OCI-LY1 (cell line): ENCODE measurements around the gene TACR1.
"Not testable (repeated sequence)": the region's sequence is repeated elsewhere in the genome, so short reads cannot be mapped to it uniquely, and the experiment has no call there.

Source experiments
- H2AFZ ChIP-seq: fragments of 200-600 bp; sonication (generic), shearing (Covaris generic); 2 replicates; pipeline ENCODE4 v1.6.0; 2014; ENCODE audit warnings: antibody characterized with exemption, mild to moderate bottlenecking, low read length
- H3F3A ChIP-seq: fragments of 200-600 bp; sonication (generic), shearing (Covaris generic); 2 replicates; pipeline ENCODE4 v1.6.0; 2014; ENCODE audit warnings: mild to moderate bottlenecking, antibody characterized with exemption, low read length, moderate library complexity; ENCODE audit not compliant: insufficient read depth
- H3K27ac ChIP-seq: fragments of 200-600 bp; sonication (generic); 2 replicates; pipeline ENCODE4 v1.5.1; 2014; ENCODE audit warnings: low read length, mixed run types, mild to moderate bottlenecking, low read depth; ENCODE audit not compliant: poor library complexity, severe bottlenecking
- H3K27me3 ChIP-seq: fragments of 200-600 bp; sonication (generic); 2 replicates; pipeline ENCODE4 v1.6.0; 2014; ENCODE audit warnings: antibody characterized with exemption, mild to moderate bottlenecking, low read length, moderate library complexity; ENCODE audit not compliant: insufficient read depth
- H3K36me3 ChIP-seq: fragments of 200-600 bp; sonication (generic); 2 replicates; pipeline ENCODE4 v1.6.1; 2014; ENCODE audit warnings: mild to moderate bottlenecking, antibody characterized with exemption, low read length, moderate library complexity, mixed read lengths; ENCODE audit not compliant: insufficient read depth
- H3K4me1 ChIP-seq: fragments of 200-600 bp; sonication (generic); 2 replicates; pipeline ENCODE4 v1.5.1; 2014; ENCODE audit warnings: mild to moderate bottlenecking, low read length, moderate library complexity; ENCODE audit not compliant: insufficient read depth, severe bottlenecking
- H3K4me2 ChIP-seq: fragments of 200-600 bp; sonication (generic), shearing (Covaris generic); 2 replicates; pipeline ENCODE4 v1.6.1; 2014; ENCODE audit warnings: low read length
- H3K4me3 ChIP-seq: fragments of 200-600 bp; sonication (generic); 2 replicates; pipeline ENCODE4 v1.5.1; 2014; ENCODE audit warnings: low read length, low read depth, mild to moderate bottlenecking, mixed read lengths; ENCODE audit not compliant: poor library complexity, severe bottlenecking
- H3K79me2 ChIP-seq: fragments of 200-600 bp; shearing (Covaris generic); 2 replicates; pipeline ENCODE4 v1.6.1; 2016; ENCODE audit warnings: mixed run types, low read length, mixed read lengths; ENCODE audit not compliant: insufficient read depth
- H3K9ac ChIP-seq: fragments of 200-600 bp; sonication (generic), shearing (Covaris generic); 2 replicates; pipeline ENCODE4 v1.6.1; 2014; ENCODE audit warnings: mild to moderate bottlenecking, low read length, mixed read lengths
- H3K9me2 ChIP-seq: fragments of 200-600 bp; sonication (generic), shearing (Covaris generic); 2 replicates; pipeline ENCODE4 v1.6.1; 2014; ENCODE audit warnings: low read depth, mild to moderate bottlenecking, low read length, mixed read lengths
- H3K9me3 ChIP-seq: fragments of 200-600 bp; shearing (Covaris generic); 2 replicates; pipeline ENCODE4 v1.6.1; 2014; ENCODE audit warnings: low read length, mixed read lengths
- H4K20me1 ChIP-seq: fragments of 200-600 bp; sonication (generic), shearing (Covaris generic); 2 replicates; pipeline ENCODE4 v1.6.0; 2016; ENCODE audit warnings: mild to moderate bottlenecking, low read length; ENCODE audit not compliant: insufficient read depth
- CTCF ChIP-seq: fragments of 200-600 bp; sonication (generic), shearing (Covaris generic); IDR thresholded peaks from 2 replicates; pipeline ENCODE4 v1.5.1; 2017; ENCODE audit warnings: mild to moderate bottlenecking, antibody characterized with exemption, low read length, moderate library complexity, mixed read lengths
- EZH2 ChIP-seq: fragments of 200-600 bp; sonication (generic), shearing (Covaris generic); IDR thresholded peaks from 2 replicates; pipeline ENCODE4 v1.8.0; 2017; ENCODE audit warnings: borderline replicate concordance, mixed run types, mild to moderate bottlenecking, antibody characterized with exemption, low read length, moderate library complexity, mixed read lengths

TACR1 gene

GRCh38 chr2:75064691-75065396, 134.5 kb downstream of the TACR1 start:
- Histone ChIP-seq H3K9ac (no peak overlapping the region), H3K79me2 (no peaks in the 10 kb centered on the region), H2AFZ (no peak overlapping the region), H3K27me3 (no peaks in the 10 kb centered on the region), H4K20me1 (no peaks in the 10 kb centered on the region), H3F3A (no peaks in the 10 kb centered on the region), H3K4me1 (no peaks in the 10 kb centered on the region), H3K9me2 (no peaks in the 10 kb centered on the region), H3K36me3 (no peaks in the 10 kb centered on the region), H3K4me2 (no peak overlapping the region), H3K9me3 (no peaks in the 10 kb centered on the region), H3K27ac (no peak overlapping the region), H3K4me3 (no peak overlapping the region)
- TF ChIP-seq EZH2, result no peak
- TF ChIP-seq CTCF, result peak; percentile 95

- TF ChIP-seq EZH2 (no peak), CTCF (no peak)
- Histone ChIP-seq H3K27me3 (no peaks in the 10 kb centered on the region), H3K9ac (no peak overlapping the region), H2AFZ (no peak overlapping the region), H3K27ac (no peak overlapping the region), H3K9me2 (no peaks in the 10 kb centered on the region), H4K20me1 (no peaks in the 10 kb centered on the region), H3K4me3 (no peak overlapping the region), H3K79me2 (no peaks in the 10 kb centered on the region), H3K4me2 (no peak overlapping the region), H3F3A (no peaks in the 10 kb centered on the region), H3K4me1 (no peaks in the 10 kb centered on the region), H3K9me3 (no peaks in the 10 kb centered on the region), H3K36me3 (no peaks in the 10 kb centered on the region)
Observed at GRCh38 chr2:75063906-75064305, 135.4 kb downstream of the TACR1 start.

GRCh38 chr2:75058427-75058826, 140.9 kb downstream of the TACR1 start:
- no peak overlapping the region for H3K27ac ChIP-seq
- no peaks in the 10 kb centered on the region for H3F3A ChIP-seq
- H3K36me3 ChIP-seq, result no peaks in the 10 kb centered on the region
- H3K4me3 ChIP-seq, result no peak overlapping the region
- no peak overlapping the region for H3K4me2 ChIP-seq
- no peaks in the 10 kb centered on the region for H3K4me1 ChIP-seq
- H3K79me2 ChIP-seq, result no peaks in the 10 kb centered on the region
- H3K27me3 ChIP-seq, result no peaks in the 10 kb centered on the region
- no peak overlapping the region for H3K9ac ChIP-seq
- H3K9me2 ChIP-seq, result no peaks in the 10 kb centered on the region
- no peaks in the 10 kb centered on the region for H4K20me1 ChIP-seq
- no peaks in the 10 kb centered on the region for H3K9me3 ChIP-seq
- H2AFZ ChIP-seq, result no peak overlapping the region
- TF ChIP-seq EZH2 (no peak), CTCF (no peak)

GRCh38 chr2:75057150-75057549, 142.2 kb downstream of the TACR1 start:
- H3K4me2 ChIP-seq, H4K20me1 ChIP-seq, H2AFZ ChIP-seq, H3K27me3 ChIP-seq, H3K36me3 ChIP-seq, H3K79me2 ChIP-seq, H3K9me3 ChIP-seq, H3K27ac ChIP-seq, H3F3A ChIP-seq, H3K4me3 ChIP-seq, H3K9me2 ChIP-seq, H3K9ac ChIP-seq, H3K4me1 ChIP-seq: not testable (repeated sequence)
